Adrenal gland (tissue), 5 donors: Measurements from ENCODE around the gene SLC6A13.

Experiments used
- CTCF ChIP-seq, 6 experiments: fragments of 450-650 bp in 4 of 6; fragments of 200-600 bp in 2 of 6; sonication (generic) in 1 of 6; IDR thresholded peaks; 1 replicate in 5 of 6; 2 replicates in 1 of 6; pipeline versions ENCODE4 v1.5.1 to v1.8.0; 2016 to 2021; ENCODE audit warnings: antibody characterized with exemption in 6 of 6, mild to moderate bottlenecking in 2 of 6, moderate library complexity in 1 of 6
- POLR2A ChIP-seq, 2 donors: fragments of 450-650 bp; IDR thresholded peaks; one replicate each; pipeline ENCODE4 v1.6.1; 2017; ENCODE audit warnings: antibody characterized with exemption in 2 of 2, mild to moderate bottlenecking in 2 of 2, moderate library complexity in 1 of 2
- donor health status: DM: no; HTN: no; CAD: no.

DNA sequence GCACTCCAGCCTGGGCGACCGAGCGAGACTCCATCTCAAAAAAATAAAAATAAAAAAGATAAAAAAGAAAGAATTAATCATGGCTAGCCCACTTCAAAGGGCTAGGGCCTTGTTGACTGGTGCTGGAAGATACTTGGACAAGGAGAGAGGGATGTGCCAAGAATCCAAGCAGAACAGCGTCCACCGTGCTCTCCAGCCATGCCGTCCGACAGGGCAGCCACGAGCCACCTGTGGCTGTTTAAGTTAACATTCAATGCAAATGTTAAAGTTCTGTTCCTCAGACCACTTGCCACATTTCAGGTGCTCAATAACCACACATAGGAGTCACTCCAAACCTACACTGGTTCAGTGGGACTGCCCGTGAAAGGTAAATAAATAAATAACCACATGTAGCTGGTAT lies 21.4 kb downstream of the SLC6A13 start:
- TF ChIP-seq CTCF (IDR thresholded peaks at IDR 0.05) (no peak), POLR2A (IDR thresholded peaks at IDR 0.05) (no peak)
